H7 (cell line): ENCODE data around the gene ZSCAN10. TPM values are rescaled to one million over a fixed set of nuclear protein-coding genes. Genes with fewer than 3 reads are reported as not detected.
"Not testable (repeated sequence)": the region's sequence is repeated elsewhere in the genome, so short reads cannot be mapped to it uniquely, and the experiment has no call there.

Source experiments
- DNase-seq: peaks from one replicate; pipeline ENCODE4 v3.0.0; 2012
- H3K27me3 ChIP-seq: 2 replicates; pipeline ENCODE4 v1.6.0; 2011; ENCODE audit warnings: mild to moderate bottlenecking, low read length; ENCODE audit not compliant: control insufficient read depth, insufficient read depth
- H3K36me3 ChIP-seq: replicated peaks from 2 replicates; pipeline ENCODE4 v1.5.1; 2011; ENCODE audit warnings: low read length; ENCODE audit not compliant: control insufficient read depth, insufficient read depth
- H3K4me3 ChIP-seq: 2 replicates; pipeline ENCODE4 v1.5.1; 2011; ENCODE audit warnings: low read depth, mild to moderate bottlenecking, control low read depth, low read length, moderate library complexity; ENCODE audit not compliant: insufficient read depth
- total RNA-seq: library from RNA; depleted of rRNA; stranded (reverse); fragments of >200 nt; shearing (Covaris generic); gene quantifications from 2 replicates; pipeline ENCODE4 v1.2.3, GENCODE V29; 2014

ZSCAN10 gene
- total RNA-seq, 1 experiment from 2014 or later, result 217 TPM

DNA sequence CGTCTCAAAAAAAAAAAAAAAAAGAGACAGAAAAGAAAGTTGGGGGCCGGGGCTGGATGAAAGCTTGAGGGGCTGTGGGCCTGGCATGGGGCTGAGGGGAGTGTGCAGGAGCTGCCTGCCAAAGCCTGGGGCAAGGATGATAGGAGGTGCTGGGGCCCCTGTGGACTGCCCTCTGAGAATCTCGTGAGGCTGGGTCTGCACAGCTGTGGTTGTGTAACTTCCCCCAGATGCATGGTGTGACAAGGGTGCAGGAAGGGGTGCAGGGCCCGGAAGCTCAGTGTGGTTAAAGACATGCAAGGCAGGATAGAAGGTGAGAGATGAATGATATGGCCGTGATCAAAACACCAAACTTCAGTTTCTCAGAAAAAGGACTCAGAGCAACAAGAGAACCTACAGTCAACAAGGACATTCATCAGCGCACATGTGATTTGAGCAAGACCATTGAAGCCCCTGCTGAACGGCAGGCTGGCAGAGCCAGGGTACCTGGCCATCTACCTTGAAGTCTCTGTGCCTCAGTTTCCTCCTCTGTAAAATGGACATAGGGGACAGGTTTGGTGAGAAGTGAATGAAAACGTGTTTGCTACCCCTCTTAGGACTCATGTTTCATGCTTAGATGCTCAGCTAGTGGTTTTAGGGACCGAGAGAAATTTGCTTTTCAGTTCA is 24.1 kb downstream of the ZSCAN10 start:
- Histone ChIP-seq H3K4me3 (no peak overlapping the region), H3K36me3 (no peaks in the 10 kb centered on the region), H3K27me3 (no peaks in the 10 kb centered on the region)
- no peak for DNase-seq

DNA sequence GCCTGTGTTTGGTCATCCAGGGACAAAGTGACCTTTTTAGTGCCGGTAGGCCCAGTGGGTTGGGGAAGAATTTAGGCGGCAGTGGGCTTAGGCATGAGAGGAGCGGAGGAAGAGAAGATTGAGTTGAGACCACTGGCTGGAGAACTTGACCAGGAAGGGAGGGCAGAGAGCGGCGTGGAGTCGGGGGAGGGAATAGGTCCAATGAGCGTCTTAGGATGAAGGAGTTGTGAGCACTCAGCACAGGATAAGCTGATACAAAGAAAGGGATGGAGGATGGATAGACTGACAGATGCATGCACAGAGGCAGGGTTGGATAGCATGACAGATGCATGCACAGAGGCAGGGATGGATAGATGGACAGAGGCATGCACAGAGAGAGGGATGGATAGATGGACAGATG is 25.6 kb downstream of the ZSCAN10 start:
- Histone ChIP-seq H3K4me3 (no peak overlapping the region), H3K36me3 (no peaks in the 10 kb centered on the region)
- DNase-seq, result no peak

DNA sequence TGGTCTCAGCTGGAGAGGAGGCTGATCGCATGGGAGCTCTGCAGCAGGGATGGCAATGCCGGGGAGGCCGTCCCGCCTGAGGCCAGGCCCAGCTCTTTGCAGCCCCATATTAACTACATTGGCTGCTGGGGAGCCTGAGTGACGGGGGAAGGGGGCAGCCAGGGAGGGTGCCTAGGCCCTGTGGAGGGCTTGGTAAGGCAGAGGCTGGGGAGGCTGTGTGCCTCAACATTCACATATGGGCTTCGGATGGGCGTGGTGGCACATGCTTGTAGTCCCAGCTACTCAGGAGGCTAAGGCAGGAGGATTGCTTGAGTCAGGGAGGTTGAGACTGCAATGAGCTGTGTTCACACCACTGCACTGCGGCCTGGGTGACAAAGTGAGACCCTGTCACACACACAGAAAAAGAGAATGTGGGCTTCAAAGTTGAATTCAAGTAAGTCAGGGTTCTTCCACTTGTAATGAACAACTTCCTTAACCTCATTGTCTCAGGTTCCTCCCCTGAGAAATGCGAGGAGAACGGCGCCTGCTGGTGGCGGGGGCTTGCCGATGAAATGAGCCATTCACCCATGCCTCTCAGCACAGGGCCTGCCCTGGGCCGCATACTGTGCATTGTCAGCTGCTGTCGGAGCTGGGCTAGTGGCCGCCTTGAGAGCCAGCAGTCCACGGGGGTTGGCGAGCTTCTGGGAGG is 26.4 kb downstream of the ZSCAN10 start:
- H3K4me3 ChIP-seq, H3K27me3 ChIP-seq, H3K36me3 ChIP-seq, DNase-seq: not testable (repeated sequence)

More for the DNA sequence above, 25.6 kb downstream of the ZSCAN10 start:
- no peaks in the 10 kb centered on the region for H3K27me3 ChIP-seq

DNA sequence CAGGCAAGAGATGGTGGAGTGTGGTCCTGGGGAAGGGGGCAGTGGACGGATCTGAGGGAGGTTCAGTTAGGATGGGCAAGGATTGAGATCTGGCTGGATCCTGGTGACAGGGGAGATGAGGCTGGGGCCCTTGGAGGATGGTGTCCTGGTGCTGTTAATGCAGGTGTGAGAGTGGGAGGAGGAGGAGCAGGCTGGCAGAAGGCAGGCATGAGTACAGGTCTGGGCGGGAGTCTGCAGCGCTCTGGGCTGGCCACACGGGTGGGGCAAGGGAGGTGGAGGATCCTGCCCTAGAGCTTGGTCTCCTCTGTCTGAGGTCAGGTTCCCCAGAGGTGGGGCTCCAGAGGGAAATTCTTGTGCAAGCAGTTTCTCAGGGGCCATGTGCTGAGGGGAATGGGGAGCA is 26.9 kb downstream of the ZSCAN10 start:
- not testable (repeated sequence) for H3K27me3 ChIP-seq, DNase-seq, H3K4me3 ChIP-seq, H3K36me3 ChIP-seq

DNA sequence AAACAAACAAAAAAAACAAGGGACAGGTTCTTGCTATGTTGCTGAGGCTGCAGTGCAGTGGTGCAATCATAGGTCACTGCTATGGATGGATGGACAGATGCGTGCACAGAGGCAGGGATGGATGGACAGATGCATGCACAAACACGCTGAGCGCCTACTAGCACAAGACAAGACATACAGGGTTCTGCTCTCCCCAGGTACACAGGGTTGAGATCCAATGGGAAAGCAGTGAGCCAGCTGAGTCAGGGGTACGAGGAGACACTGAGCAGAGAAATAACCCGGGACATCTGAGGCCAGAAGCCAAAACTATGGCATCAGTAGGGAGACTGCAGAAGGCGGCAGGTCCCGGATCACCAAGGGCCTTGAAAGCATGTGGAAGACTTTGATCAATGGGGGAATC is 27.4 kb downstream of the ZSCAN10 start:
- Histone ChIP-seq H3K4me3 (no peak overlapping the region), H3K27me3 (no peaks in the 10 kb centered on the region), H3K36me3 (no peaks in the 10 kb centered on the region)
- no peak for DNase-seq

GRCh38 chr16:3070608-3071111 is 28.4 kb downstream of the ZSCAN10 start:
- no peak for DNase-seq
- Histone ChIP-seq H3K4me3 (no peak overlapping the region), H3K36me3 (no peaks in the 10 kb centered on the region), H3K27me3 (no peaks in the 10 kb centered on the region)

DNA sequence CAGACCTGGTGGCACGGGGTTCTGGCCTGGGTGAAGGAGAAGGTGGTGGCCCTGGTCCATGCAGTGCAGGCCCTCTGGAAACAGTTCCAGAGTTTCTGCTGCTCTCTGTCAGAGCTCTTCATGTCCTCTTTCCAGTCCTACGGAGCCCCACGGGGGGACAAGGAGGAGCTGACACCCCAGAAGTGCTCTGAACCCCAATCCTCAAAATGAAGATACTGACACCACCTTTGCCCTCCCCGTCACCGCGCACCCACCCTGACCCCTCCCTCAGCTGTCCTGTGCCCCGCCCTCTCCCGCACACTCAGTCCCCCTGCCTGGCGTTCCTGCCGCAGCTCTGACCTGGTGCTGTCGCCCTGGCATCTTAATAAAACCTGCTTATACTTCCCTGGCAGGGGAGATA is 29.9 kb downstream of the ZSCAN10 start:
- not testable (repeated sequence) for H3K4me3 ChIP-seq, DNase-seq, H3K36me3 ChIP-seq, H3K27me3 ChIP-seq

DNA sequence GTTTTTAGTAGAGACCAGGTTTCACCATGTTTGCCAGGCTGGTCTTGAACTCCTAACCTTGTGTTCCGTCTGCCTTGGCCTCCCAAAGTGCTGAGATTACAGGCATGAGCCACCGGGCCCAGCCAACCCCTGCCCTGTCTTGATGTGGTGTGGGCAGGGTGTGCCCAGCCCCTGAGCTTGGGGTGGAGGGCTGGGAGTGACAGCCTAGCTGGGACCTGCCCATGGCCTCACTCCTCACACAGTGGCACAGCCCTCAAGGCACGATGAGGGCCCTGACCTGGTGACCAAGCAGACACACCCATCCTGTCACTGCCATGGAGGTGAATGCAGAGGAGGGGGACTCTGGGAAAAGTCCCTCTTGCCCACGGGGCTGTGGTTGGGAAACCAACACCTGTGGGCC is 30.6 kb downstream of the ZSCAN10 start:
- Histone ChIP-seq H3K4me3 (no peak overlapping the region), H3K27me3 (no peaks in the 10 kb centered on the region), H3K36me3 (no peaks in the 10 kb centered on the region)
- DNase-seq, result no peak

DNA sequence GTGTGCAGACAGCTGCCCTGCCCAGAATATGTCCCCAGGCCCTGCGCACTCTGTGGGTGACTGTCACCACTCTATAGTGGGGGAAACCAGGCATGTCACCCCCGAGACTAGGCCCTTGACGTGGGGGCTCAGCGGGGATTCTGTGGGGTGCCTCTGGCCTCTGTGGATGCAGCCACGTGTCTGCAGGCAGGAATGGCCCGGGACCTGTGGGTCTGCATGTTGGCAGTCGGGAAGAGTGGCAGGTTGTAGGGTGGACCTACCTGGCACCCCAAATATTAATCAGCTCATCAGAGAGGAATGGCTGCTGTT is 32.7 kb downstream of the ZSCAN10 start:
- Histone ChIP-seq H3K4me3 (no peak overlapping the region), H3K36me3 (no peaks in the 10 kb centered on the region)

GRCh38 chr16:3065742-3066439 is 33.2 kb downstream of the ZSCAN10 start:
- Histone ChIP-seq H3K36me3 (no peaks in the 10 kb centered on the region), H3K27me3 (no peaks in the 10 kb centered on the region), H3K4me3 (no peak overlapping the region)
- DNase-seq, result peak; percentile 58

More for the DNA sequence above, 32.7 kb downstream of the ZSCAN10 start:
- no peaks in the 10 kb centered on the region for H3K27me3 ChIP-seq
- DNase-seq, result no peak

DNA sequence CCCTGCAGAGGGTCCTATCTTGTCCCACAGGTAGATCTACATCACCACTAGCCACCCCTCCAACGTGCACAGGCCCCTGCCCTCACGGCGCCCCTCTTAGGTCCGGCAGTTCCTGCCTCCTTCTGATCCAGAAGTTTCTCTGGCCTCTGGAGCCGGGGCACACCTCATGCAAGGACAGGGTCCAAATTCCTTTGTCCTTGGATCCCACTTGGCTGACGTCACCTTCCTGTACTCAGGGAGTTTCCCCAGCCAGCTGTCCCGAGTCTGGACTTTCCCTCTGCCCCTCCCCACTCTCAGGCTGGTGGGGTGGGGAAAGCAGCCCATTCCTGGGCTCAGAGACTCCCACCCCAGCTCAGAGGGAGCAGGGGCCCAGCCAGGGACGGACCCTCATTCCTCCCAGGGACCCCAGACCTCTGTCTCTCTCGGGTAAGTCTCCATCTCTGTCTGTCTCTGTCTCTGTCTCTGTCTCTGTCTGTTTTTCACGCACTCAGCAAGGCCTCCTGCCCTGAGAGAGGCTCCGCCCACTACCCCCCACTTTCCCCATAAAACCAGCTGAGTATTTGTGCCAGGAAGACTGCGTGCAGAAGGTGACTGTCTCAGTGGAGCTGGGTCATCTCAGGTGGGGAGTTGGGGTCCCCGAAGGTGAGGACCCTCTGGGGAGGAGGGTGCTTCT is 33.9 kb downstream of the ZSCAN10 start, which contains the start of gene IL32:
TSS of gene IL32 (plus strand) at position 572 of the 673 bp plus-strand sequence. CDS start 172 bp downstream, outside the sequence.
- peak; percentile 74 for DNase-seq
- no peak within 1 kb of the TSS for H3K4me3 ChIP-seq
- no peaks in the 10 kb centered on the region for H3K36me3 ChIP-seq
- H3K27me3 ChIP-seq, result no peaks in the 10 kb centered on the region

DNA sequence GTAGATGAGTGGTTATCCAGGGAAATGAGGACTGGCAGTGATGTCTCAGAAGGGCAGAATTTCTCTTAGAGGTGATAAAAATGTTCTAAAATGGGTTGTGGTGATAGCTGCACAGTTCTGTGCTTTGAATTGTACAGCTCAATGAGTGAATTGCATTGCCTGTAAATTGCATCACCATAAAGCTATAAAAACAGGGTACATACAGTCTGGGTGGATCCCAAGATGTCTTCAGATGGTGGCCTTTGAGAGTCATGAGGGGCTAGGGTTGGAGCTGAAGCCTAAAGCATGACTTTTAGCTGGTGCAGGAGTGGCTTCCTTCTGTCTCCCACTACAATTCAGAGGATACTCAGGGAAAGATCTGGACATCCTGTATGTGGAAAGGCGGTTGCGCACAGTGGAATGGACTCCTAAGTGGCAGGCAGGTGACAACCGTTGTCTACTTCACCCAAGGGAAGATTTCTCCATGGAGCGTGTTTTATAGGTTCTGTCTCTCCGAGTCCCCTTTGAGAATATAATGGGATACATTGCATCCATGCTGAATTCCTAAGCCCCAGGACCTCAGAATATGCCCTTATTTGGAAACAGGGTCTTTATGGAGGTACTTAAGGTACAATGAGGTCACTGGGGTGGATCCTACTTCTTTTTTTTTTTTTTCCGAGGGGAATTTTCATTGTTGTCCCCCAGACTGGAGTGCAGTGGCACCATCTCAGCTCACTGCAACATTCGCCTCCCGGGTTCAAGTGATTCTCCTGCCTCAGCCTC is 35.3 kb downstream of the ZSCAN10 start:
- H3K36me3 ChIP-seq, result no peaks in the 10 kb centered on the region
- DNase-seq, result no peak
- H3K27me3 ChIP-seq, result no peaks in the 10 kb centered on the region
- no peak overlapping the region for H3K4me3 ChIP-seq

GRCh38 chr16:3062553-3062952 is 36.5 kb downstream of the ZSCAN10 start:
- Histone ChIP-seq H3K36me3 (no peaks in the 10 kb centered on the region), H3K27me3 (no peaks in the 10 kb centered on the region), H3K4me3 (no peak overlapping the region)
- DNase-seq, result no peak
